SK-N-SH (cell line): ENCODE measurements around the gene STARD10. TPM values are rescaled to one million over a fixed set of nuclear protein-coding genes. Genes with fewer than 3 reads are reported as not detected.

ENCODE experiments used
- CTCF ChIA-PET: fragments of 300-600, 350-600 bp; formaldehyde crosslinking; extraction: SDS; loops from one replicate; lab custom pipeline; 2021; lab: Yijun Ruan, JAX
- POLR2A ChIA-PET: fragments of 350-600 bp; sonication (Branson Sonifier 250); formaldehyde crosslinking; extraction: SDS; loops from one replicate; lab custom pipeline; 2020; ENCODE audit warnings: antibody characterized with exemption, inconsistent platforms; lab: Yijun Ruan, JAX
- DNase-seq: peaks from one replicate; pipeline ENCODE4 v3.0.0; 2012
- H2AFZ ChIP-seq: fragments of 200-600 bp; sonication (generic); 2 replicates; pipeline ENCODE4 v1.8.1; 2016; ENCODE audit warnings: antibody characterized with exemption, mild to moderate bottlenecking, low read depth
- H3F3A ChIP-seq: fragments of 200-600 bp; sonication (generic); replicated peaks from 2 replicates; pipeline ENCODE3; 2016; ENCODE audit warnings: antibody characterized with exemption, mild to moderate bottlenecking; ENCODE audit not compliant: insufficient read depth
- H3K27ac ChIP-seq, 2 experiments: fragments of 200-500 bp in 1 of 2; fragments of 200-600 bp in 1 of 2; sonication (Bioruptor generic) in 1 of 2; sonication (generic), shearing (Covaris generic) in 1 of 2; 2 replicates each; pipeline versions ENCODE4 v1.5.1 to v1.6.1; 2014 to 2016; ENCODE audit warnings: low read depth in 2 of 2, inconsistent platforms in 1 of 2, low read length in 1 of 2, mild to moderate bottlenecking in 1 of 2, mixed read lengths in 1 of 2
- H3K27me3 ChIP-seq: fragments of 200-600 bp; sonication (generic), shearing (Covaris generic); 2 replicates; pipeline ENCODE4 v1.6.1; 2016; ENCODE audit warnings: mixed run types; ENCODE audit not compliant: insufficient read depth
- H3K36me3 ChIP-seq, 2 experiments: fragments of 200-500 bp in 1 of 2; fragments of 200-600 bp in 1 of 2; sonication (Bioruptor generic) in 1 of 2; sonication (generic) in 1 of 2; replicated peaks in 1 of 2; 2 replicates each; pipeline versions ENCODE3 to v1.5.1; 2014 to 2016; ENCODE audit warnings: low read length in 1 of 2, mild to moderate bottlenecking in 1 of 2; ENCODE audit not compliant: insufficient read depth in 2 of 2, control insufficient read depth in 1 of 2
- H3K4me1 ChIP-seq, 2 experiments: fragments of 200-500 bp in 1 of 2; fragments of 200-600 bp in 1 of 2; sonication (Bioruptor generic) in 1 of 2; sonication (generic), shearing (Covaris generic) in 1 of 2; 2 replicates each; pipeline versions ENCODE4 v1.5.1 to v1.6.1; 2014 to 2016; ENCODE audit warnings: low read depth in 1 of 2, low read length in 1 of 2, mixed run types in 1 of 2; ENCODE audit not compliant: insufficient read depth in 2 of 2, control insufficient read depth in 1 of 2
- H3K4me2 ChIP-seq: fragments of 200-600 bp; sonication (generic), shearing (Covaris generic); 2 replicates; pipeline ENCODE4 v1.6.1; 2017; ENCODE audit warnings: mixed run types
- H3K4me3 ChIP-seq, 2 experiments: fragments of 200-500 bp in 1 of 2; fragments of 200-600 bp in 1 of 2; sonication (Bioruptor generic) in 1 of 2; sonication (generic), shearing (Covaris generic) in 1 of 2; 2 replicates each; pipeline versions ENCODE4 v1.5.1 to v1.8.1; 2014 to 2016; ENCODE audit warnings: low read depth in 2 of 2, inconsistent platforms in 1 of 2, low read length in 1 of 2, mild to moderate bottlenecking in 1 of 2, mixed read lengths in 1 of 2, moderate library complexity in 1 of 2
- H3K79me2 ChIP-seq: fragments of 200-600 bp; sonication (generic); 2 replicates; pipeline ENCODE4 v1.8.1; 2017; ENCODE audit warnings: mild to moderate bottlenecking; ENCODE audit not compliant: insufficient read depth
- H3K9ac ChIP-seq: fragments of 200-600 bp; sonication (generic); 2 replicates; pipeline ENCODE4 v1.6.1; 2017; ENCODE audit warnings: mixed run types
- H3K9me2 ChIP-seq: fragments of 200-600 bp; sonication (generic); 2 replicates; pipeline ENCODE4 v1.6.1; 2017; ENCODE audit warnings: mixed run types
- H3K9me3 ChIP-seq: fragments of 200-600 bp; sonication (generic); 2 replicates; pipeline ENCODE4 v1.6.1; 2017; ENCODE audit warnings: mixed run types, mild to moderate bottlenecking, moderate library complexity
- H4K20me1 ChIP-seq: fragments of 200-600 bp; sonication (generic); 2 replicates; pipeline ENCODE4 v1.6.1; 2017; ENCODE audit warnings: mild to moderate bottlenecking, mixed run types; ENCODE audit not compliant: insufficient read depth
- ELF1 ChIP-seq: IDR thresholded peaks from 2 replicates; pipeline ENCODE4 v1.4.0; 2012
- EP300 ChIP-seq, 2 experiments: IDR thresholded peaks; 2 replicates each; pipeline versions ENCODE4 v1.4.0 to v1.6.1; 2012; ENCODE audit warnings: borderline replicate concordance in 1 of 2, low read depth in 1 of 2, low read length in 1 of 2
- EZH2phosphoT487 ChIP-seq: fragments of 200-600 bp; sonication (generic); IDR thresholded peaks from 2 replicates; pipeline ENCODE4 v1.6.1; 2017; ENCODE audit warnings: low read depth, mixed run types, mild to moderate bottlenecking, antibody characterized with exemption, moderate library complexity, borderline replicate concordance
- FOSL2 ChIP-seq: IDR thresholded peaks from 2 replicates; pipeline ENCODE4 v1.4.0; 2012; ENCODE audit warnings: low read depth, mild to moderate bottlenecking, moderate library complexity, borderline replicate concordance
- FOXJ3 ChIP-seq: sonication (generic); formaldehyde crosslinking; IDR thresholded peaks from 2 replicates; pipeline ENCODE4 v1.5.1; 2020; ENCODE audit warnings: mild to moderate bottlenecking, missing genetic modification reagents
- FOXM1 ChIP-seq: IDR thresholded peaks from 2 replicates; pipeline ENCODE4 v1.4.0; 2012; ENCODE audit warnings: low read depth, mild to moderate bottlenecking
- GABPA ChIP-seq: IDR thresholded peaks from 2 replicates; pipeline ENCODE4 v1.4.0; 2012; ENCODE audit warnings: low read depth, mild to moderate bottlenecking
- JUND ChIP-seq: IDR thresholded peaks from 2 replicates; pipeline ENCODE4 v1.4.0; 2012
- NFIC ChIP-seq: IDR thresholded peaks from 2 replicates; pipeline ENCODE4 v1.4.0; 2012; ENCODE audit warnings: borderline replicate concordance
- NRF1 ChIP-seq: IDR thresholded peaks from 2 replicates; pipeline ENCODE4 v1.6.1; 2012; ENCODE audit warnings: low read depth, mild to moderate bottlenecking, low read length
- RAD21 ChIP-seq: IDR thresholded peaks from 2 replicates; pipeline ENCODE4 v1.6.1; 2012; ENCODE audit warnings: mild to moderate bottlenecking, low read length
- SIN3A ChIP-seq: IDR thresholded peaks from 2 replicates; pipeline ENCODE4 v1.6.1; 2012; ENCODE audit warnings: low read depth, mild to moderate bottlenecking, low read length, moderate library complexity, borderline replicate concordance
- TCF12 ChIP-seq: IDR thresholded peaks from 2 replicates; pipeline ENCODE4 v1.4.0; 2012
- TEAD4 ChIP-seq: IDR thresholded peaks from 2 replicates; pipeline ENCODE4 v1.4.0; 2012; ENCODE audit warnings: mild to moderate bottlenecking, borderline replicate concordance; ENCODE audit not compliant: insufficient read depth
- USF1 ChIP-seq: IDR thresholded peaks from 2 replicates; pipeline ENCODE4 v1.4.0; 2012; ENCODE audit warnings: low read depth, borderline replicate concordance
- USF2 ChIP-seq: fragments of 150-350 bp; IDR thresholded peaks from 2 replicates; pipeline ENCODE4 v1.6.1; 2017; ENCODE audit warnings: antibody characterized with exemption, low read length, low read depth, borderline replicate concordance
- YY1 ChIP-seq: IDR thresholded peaks from 2 replicates; pipeline ENCODE4 v1.4.0; 2012; ENCODE audit warnings: low read depth, mild to moderate bottlenecking
- ZBTB33 ChIP-seq: IDR thresholded peaks from 2 replicates; pipeline ENCODE4 v1.4.0; 2012; ENCODE audit warnings: low read depth, borderline replicate concordance
- WGBS: methylation state at CpG from one replicate; pipeline ENCODE4 v1.1.6; 2017; ENCODE audit warnings: low lambda C conversion rate; 5-methylcytosine and 5-hydroxymethylcytosine counted together
- polyA plus RNA-seq, 3 experiments: library from polyadenylated mRNA; depleted of rRNA; stranded (reverse); fragments of >200 nt; gene quantifications; 2 replicates each; pipeline ENCODE4 v1.2.3, GENCODE V29; 2012
- TF ChIP-seq, protein P1 (sequence below): fragments of 200-600 bp; sonication (generic); IDR thresholded peaks from 2 replicates; pipeline ENCODE4 v1.6.1; 2017; ENCODE audit warnings: antibody characterized with exemption, mild to moderate bottlenecking, moderate library complexity
- TF ChIP-seq, protein P2 (sequence below): fragments of 150-350 bp; IDR thresholded peaks from 2 replicates; pipeline ENCODE4 v1.6.1; 2016; ENCODE audit warnings: mild to moderate bottlenecking, low read depth, low read length

Gene STARD10
- polyA plus RNA-seq, 1 of the 3 experiments (the other 2 are of a cell fraction): 47.7 TPM

DNA sequence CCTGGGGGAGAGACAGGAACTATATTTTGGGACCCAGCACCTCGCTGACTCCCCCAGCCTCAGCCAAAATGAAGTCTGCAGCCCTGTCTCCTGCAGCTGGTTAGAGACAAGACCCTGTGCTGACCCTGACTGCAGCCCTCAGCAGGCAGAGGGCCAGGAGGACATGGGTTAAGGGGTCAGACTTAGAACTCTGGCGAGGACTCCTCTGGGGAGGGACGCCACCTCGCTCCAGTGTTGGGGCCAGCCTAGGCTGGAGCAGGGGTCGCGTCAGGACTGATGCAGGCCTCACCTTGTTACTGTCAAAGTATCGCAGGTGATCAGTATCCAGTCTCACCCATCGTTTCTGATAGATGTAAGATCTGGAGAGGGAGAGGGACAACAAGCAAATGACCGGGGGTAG lies 82.7 kb downstream of the STARD10 start:
- CTCF ChIA-PET: interaction anchor here (4.4 kb wide), 1 partner anchor 27 kb away, joined by 17 read pairs; no protein-coding TSS in a partner anchor
- no peak for DNase-seq
- POLR2A ChIA-PET: no interaction called here
- Histone ChIP-seq H3K9me2 (no peaks in the 10 kb centered on the region), H3K4me3 (no peak overlapping the region), H3K9me3 (no peaks in the 10 kb centered on the region), H3K4me1 (peaks cover 0 to 25% of the 10 kb centered on the region in 2 experiments; a peak in 1 of 4 replicates), H3K9ac (no peak overlapping the region), H3K4me2 (no peak overlapping the region), H2AFZ (no peak overlapping the region), H3K27me3 (no peaks in the 10 kb centered on the region), H3K27ac (no peak overlapping the region), H3K79me2 (peaks cover 5% of the 10 kb centered on the region; the same call in 1 of the 2 replicates), H4K20me1 (peaks cover 7% of the 10 kb centered on the region), H3K36me3 (peaks cover 7 to 30% of the 10 kb centered on the region in 2 experiments), H3F3A (no peaks in the 10 kb centered on the region)
- no peak for TF ChIP-seq RAD21
- no peak for TF ChIP-seq ZBTB33
- TF ChIP-seq, protein P1, sequence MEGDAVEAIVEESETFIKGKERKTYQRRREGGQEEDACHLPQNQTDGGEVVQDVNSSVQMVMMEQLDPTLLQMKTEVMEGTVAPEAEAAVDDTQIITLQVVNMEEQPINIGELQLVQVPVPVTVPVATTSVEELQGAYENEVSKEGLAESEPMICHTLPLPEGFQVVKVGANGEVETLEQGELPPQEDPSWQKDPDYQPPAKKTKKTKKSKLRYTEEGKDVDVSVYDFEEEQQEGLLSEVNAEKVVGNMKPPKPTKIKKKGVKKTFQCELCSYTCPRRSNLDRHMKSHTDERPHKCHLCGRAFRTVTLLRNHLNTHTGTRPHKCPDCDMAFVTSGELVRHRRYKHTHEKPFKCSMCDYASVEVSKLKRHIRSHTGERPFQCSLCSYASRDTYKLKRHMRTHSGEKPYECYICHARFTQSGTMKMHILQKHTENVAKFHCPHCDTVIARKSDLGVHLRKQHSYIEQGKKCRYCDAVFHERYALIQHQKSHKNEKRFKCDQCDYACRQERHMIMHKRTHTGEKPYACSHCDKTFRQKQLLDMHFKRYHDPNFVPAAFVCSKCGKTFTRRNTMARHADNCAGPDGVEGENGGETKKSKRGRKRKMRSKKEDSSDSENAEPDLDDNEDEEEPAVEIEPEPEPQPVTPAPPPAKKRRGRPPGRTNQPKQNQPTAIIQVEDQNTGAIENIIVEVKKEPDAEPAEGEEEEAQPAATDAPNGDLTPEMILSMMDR: no peak
- no peak for TF ChIP-seq ELF1
- no peak for TF ChIP-seq SIN3A
- no peak for TF ChIP-seq JUND
- TF ChIP-seq TCF12: no peak
- TF ChIP-seq, protein P2, sequence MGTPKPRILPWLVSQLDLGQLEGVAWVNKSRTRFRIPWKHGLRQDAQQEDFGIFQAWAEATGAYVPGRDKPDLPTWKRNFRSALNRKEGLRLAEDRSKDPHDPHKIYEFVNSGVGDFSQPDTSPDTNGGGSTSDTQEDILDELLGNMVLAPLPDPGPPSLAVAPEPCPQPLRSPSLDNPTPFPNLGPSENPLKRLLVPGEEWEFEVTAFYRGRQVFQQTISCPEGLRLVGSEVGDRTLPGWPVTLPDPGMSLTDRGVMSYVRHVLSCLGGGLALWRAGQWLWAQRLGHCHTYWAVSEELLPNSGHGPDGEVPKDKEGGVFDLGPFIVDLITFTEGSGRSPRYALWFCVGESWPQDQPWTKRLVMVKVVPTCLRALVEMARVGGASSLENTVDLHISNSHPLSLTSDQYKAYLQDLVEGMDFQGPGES: no peak
- TF ChIP-seq FOXJ3 (CRISPR knock-in tag): no peak
- no peak for TF ChIP-seq YY1
- TF ChIP-seq GABPA: no peak
- TF ChIP-seq NFIC: no peak
- TF ChIP-seq USF1: no peak
- TF ChIP-seq FOSL2: no peak
- no peak for TF ChIP-seq EP300 (IDR thresholded peaks at IDR 0.05; ENCODE audit: borderline replicate concordance in 1 of 2, low read depth in 1 of 2, low read length in 1 of 2)
- no peak for TF ChIP-seq NRF1
- no peak for TF ChIP-seq USF2
- TF ChIP-seq EZH2phosphoT487: no peak
- TF ChIP-seq FOXM1: no peak
- no peak for TF ChIP-seq TEAD4
- WGBS: 90% methylated on average over 8 of the region's 9 CpGs
